HG02852 (cell line): ENCODE results near the gene CD34.

Experiments used
- ATAC-seq: cut with Tn5 transposase; IDR thresholded peaks from one replicate; pipeline ENCODE4 v1.9.1; 2021; ENCODE audit warnings: mild to moderate bottlenecking, moderate library complexity; ENCODE audit not compliant: unreplicated experiment

Gene CD34

DNA sequence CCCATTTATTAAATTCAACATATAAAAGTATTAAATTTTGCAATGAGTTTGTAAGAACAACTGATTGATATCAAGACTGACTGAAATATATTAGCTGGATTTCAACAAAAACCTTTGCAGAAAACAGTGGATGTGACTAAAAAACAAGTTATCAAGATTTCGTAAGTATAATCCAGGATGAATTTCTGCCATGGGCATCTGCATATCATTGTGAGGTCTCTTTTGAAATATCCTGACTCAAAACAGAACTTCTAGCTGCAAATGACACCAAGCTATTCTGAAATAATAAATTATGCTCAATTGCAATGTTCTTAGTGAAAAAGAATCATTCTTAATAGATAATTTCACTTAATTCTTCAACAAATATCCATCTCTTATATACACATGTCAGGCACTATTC, 52.6 kb downstream of the CD34 start:
- ATAC-seq = no peak

DNA sequence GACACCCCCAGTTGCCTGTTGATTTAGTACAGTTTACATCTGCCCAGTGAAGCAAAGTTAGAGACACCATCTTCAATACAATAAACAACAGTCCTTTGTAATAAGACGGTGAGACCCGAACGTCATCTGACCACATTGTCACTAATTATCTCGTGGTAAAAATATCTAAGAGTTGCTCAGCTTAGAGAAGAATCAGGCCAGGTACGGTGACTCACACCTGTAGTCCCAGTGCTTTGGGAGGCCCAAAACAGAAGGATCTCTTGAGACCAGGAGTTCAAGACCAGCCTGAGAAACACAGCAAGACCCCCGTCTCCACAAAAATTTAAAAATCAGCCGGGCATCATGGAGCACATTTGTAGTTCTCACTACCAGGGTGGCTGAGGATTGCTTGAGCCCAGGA, 53.5 kb downstream of the CD34 start:
- no peak for ATAC-seq

DNA sequence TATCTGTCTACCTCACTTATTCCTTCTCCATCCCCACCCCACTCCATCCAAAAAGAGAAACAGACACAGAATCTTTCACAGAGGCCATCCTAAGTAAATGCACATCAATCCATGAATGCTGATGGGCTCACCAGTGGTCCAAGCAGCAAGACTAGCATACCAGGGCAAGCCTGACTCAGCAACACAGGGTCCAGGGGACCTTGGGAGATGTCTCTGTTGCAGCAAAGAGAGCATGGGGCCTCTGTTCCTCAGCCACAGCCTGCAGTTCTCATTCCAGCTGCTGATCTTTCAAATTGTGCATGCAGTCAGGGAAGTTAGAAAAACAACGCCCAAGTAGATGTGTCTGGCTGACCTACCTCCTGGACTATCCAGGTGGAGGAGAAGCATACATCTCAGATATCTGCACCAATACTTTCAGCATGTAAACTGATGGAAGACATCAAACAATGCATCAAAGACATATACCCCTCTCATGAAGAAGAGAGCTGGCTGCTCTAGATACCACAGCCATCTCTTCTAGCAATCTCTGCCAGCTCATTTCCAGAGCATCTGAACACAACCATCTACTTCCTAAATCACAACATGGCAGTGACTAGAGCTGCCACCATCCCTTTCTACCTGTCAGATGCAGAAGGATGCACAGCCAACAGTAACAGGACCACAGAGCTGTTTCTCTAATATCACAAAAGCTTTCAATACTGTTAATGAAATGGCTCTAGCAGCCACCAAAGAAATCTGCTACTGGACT, 54.5 kb downstream of the CD34 start:
- no peak for ATAC-seq

DNA sequence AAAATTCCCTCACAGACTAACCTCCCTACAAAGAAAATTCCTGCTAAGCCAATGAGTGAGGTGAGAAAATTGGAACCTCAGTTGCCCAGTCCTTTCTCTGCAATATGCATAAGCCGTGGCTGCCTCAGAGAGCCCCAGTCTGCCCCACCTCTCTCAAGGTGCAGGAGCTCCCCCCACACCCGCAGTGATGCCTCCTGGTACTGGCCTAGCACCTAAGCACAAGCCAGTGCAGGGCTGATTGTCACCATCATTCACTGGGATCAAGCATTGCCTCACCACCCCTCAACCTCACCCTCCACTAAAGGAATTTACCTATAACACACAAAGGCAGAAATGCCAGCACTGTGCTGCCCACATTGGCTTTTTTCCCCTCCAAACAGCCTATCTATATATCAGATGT, 56.9 kb downstream of the CD34 start:
- ATAC-seq = no peak

DNA sequence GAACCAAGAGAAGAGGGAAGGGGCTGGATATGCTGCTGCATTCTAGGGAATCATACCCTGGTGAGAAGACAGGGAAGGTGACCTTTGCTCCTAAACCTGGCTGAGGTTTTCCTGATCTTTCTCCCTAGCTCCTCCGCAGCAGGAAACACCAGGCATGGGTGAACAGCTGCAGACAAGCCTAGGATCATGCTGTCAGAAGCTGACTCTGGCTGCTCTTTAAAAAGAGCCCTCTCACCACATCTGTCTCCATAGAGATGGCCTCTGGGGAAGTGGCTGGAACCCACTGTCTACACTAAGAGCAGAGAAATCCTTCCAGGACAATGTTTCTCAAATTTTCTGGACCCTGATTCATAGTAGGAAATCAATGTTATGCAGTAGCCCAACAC, 57.6 kb downstream of the CD34 start:
- no peak for ATAC-seq

DNA sequence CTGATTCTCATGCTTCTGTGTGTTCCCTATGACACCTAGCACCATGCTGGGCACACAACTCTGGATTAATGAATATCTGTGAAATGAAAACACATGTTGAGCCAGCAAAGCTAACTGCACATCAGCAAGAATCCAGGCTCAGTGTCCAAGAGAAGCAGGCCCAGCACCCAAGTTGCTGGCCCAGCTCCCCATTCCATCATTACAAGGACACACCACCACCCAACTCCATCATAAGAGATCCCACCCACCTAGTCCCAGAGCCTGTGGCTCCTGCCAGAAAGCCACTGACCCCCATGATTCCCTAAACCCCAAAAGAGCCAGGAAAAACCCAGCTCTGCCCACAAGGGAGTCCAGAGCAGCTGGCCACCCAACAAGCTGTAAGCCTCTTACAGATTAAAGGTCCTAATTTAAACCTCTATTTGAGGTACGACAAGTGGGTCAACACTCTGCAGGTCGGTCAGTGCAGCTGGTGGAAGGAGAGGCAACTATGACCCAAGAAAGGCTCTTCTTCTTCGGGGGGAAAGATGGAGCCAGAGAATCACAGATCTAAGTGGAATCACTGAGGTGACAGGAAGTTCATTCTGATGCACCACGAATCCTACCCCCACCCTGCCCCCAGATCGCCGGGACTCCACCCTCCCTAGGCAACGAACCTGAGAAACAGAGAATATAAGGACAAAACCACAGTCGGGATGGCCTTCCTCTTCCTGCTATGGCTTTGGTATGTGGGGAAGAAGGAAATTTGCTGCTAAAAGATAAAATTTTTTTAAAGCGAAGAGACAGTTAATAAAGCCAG, 58.2 kb downstream of the CD34 start:
- ATAC-seq = no peak

DNA sequence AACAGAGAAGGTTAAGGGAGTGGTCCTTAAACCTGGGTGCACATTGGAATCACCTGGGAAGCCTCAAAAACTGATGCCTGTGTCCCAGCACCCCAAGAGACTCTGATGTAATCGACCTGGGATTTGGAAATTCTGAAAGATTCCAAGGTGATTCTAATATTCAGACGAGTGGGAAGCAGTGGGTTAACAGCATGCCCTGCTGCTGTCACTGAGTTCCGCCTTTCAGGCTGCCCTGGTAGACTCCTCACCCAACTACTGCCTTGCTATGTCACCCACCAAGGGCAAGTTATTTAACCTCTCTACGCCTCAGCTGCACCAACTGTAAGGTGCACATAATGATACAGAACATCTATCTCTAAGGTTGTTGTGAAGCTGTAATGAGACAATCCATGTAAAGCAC, 59.2 kb downstream of the CD34 start:
- no peak for ATAC-seq

DNA sequence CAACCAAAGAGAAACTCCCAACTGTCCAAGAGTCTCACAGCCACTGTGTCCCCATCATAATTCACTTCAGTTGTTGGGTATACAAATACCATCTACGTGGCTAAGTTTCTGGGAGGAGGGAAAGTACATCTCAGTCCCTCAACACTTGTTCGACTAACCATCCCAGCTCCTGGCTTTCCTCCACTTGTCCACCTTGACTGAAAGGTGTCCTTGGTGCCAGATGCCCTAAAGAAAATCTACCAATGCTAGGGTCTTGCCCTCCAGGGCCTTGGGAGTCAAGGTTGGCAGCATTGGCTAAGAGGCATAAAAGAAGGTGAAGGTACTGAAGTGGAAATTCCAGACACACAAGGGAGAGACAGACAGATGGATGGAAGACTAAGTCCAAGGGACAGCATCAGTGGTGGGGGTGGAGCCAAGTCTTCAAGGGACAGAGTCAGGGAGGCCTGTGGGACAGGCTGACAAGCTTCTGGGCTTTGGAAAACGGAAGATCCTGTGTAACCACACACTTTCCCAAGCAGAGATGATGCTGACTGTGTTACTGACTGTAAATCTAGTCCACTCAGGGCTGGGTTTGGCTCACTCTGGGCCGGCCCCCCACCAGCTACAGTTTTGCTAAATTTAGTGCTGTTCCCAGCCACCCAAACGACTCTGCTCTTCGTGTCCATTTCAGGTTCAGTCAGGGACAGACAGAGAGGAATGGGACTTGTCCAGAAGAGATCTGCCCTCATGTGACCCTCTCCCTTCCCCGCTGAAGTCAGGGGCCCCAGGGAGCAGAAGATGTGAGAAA, 60.1 kb downstream of the CD34 start:
- ATAC-seq = no peak

DNA sequence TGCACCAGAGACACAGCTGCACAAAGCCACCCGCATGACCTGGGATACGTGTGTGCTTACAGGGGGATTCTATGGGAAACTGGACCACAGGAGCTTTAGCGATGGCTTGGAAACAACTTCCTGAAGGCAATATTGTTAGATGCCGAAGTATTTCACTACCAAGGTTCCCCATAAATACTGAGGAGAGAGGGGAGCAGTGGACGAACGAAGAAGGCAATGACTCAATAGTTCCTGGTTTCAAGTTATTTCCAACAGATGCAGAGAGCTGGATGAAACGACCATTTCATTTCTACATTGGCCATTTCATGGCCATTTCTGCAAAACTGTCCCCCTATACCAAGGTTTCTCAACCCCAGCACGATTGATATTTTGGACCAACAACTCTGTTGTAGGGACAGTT, 61.3 kb downstream of the CD34 start:
- ATAC-seq = no peak

DNA sequence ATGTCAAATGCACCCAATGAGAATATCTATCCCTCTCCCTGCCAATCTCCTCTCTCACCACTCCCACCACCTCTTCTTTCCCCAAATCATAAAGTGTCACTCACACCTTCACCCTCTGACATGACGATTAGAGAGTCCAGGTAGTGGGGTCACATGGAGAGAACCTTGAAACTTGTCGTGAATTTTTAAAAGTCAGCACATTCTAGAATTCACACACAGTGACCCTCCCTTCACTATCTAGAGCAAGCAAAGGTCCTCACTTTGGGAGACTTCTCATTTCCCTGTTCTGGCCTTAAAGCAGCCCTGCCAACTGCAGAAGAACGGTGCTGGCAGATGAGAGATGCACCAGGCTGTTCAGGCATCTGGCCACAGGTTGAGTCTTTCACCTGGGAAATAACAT, 61.9 kb downstream of the CD34 start:
- no peak for ATAC-seq

DNA sequence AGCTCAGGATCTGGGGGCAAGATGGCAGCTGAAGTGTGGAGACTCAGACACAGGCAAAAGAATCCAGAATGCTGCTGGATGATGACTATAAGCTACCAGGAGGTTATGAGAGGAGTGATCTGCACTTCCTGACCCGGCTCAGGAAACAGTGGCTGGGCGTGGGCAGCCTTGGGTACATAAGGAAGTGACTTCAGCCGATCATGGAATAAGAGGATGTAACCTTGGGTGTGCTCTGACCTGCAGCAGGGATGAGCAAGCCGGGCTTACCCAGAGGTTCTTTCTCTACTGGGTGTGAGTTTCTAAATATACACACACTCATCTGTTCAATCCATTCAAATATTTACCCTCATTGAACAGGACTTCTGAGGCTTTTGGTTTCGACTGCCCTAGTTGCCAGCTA, 62.7 kb downstream of the CD34 start:
- ATAC-seq = no peak

DNA sequence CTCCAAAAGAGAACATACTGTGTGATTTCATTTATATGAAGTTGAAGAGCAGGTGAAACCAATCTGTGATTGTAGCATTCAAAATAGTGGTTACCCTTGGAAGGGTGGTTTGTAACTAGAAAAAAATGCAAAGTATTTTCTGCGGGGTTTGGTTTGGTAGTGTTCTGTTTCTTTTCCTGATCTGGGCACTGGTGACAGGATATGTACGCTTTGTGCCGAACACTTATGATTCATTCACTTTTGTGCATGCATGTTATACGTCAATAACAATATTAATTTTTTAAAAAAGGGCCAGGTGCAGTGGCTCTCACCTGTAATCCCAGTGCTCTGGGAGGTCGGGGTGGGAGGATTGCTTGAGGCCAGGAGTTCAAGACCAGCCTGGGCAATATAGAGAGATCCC, 63.8 kb downstream of the CD34 start:
- ATAC-seq = no peak

DNA sequence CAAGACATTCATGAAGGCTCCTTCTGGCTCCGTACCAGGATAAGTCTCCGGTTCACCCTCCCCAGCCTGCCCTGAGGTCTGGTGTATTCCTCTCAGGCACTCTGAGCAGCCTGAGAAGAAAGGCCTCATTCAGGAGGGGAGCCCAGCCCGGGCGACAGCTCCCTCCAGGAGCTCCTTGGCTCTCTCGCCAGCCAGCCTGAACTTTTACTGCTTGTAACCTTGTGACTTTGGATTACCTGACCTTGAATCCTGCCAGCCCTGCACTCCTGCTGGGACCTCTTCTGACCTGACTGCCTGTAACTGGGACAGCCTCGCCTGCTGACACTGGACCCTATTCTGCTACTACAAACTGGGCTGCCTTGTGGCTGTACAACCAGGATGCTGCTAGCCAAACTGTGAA, 65.8 kb downstream of the CD34 start:
- no peak for ATAC-seq

DNA sequence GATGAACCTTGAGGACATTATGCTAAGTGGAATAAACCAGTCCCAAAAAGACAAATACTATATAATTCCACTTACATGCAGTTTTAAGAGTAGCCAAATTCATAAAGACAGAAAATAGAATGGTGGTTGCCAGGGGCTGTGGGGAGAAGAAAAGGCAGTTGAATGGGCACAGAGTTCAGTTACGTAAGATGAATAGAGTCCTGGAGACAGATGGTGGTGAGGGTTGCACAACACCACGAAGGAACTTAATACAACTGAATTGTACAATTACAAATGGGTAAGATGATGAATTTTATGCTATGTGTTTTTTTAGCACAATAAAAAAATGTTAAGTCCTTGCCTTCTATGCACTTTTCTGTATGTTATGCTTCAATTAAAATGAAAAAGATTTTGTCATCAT, 66.6 kb downstream of the CD34 start:
- no peak for ATAC-seq

DNA sequence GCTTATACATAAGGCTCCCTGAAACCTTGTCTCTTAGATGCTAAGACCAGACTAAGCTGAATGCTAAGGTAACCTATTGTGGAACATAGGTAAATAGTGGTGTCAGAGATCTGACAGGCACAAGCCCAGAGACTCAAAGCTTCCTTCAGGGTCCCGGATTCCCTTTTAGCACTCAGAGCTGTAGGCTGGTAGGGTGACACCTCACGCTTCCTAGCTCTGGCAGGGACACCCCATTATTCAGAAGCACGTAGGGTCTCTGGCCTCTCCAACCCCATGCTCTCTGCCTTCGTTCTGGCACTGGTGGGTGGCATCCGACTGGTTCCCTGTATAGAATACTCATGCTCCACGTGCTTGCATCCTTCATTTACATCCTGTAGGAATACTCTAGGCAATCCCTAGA, 68.4 kb downstream of the CD34 start:
- ATAC-seq = no peak

DNA sequence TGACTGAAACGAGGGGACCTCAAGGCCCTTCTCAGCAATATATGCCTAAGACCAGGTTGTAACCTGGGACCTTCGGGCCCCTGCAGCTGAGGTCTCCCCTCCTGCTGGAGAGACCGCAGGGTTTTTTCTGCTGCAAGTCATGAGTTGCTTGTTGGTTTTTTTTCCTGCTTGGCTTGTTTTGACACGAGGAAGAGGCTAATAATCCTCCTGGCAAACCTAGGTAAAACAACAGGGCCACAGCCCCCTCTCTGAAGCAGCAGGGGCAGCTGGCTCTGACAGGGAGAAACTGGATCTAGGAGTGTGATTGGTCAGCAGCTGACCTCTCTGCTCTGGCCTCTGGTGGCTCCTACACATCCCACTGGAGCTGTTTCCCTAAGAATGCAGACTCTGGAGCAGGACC, 69.0 kb downstream of the CD34 start:
- no peak for ATAC-seq

DNA sequence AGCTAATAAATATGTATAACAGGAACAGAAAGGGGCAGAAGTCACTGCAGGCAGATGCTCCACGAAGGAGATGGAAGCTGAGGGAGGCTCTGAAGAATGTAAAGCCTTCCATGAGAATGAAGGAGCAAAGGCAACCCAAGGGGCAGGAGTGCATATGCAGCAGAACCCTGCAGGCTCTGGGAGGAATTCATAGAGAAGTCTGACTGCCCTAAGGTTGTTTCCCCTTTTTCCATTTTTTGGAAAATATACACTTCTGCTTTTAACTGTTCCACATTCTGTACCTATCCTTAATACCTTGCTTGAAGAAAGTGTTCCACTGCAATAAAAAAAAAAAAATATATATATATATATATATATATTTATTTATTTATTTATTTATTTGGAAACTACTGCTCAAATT, 69.6 kb downstream of the CD34 start:
- no peak for ATAC-seq

DNA sequence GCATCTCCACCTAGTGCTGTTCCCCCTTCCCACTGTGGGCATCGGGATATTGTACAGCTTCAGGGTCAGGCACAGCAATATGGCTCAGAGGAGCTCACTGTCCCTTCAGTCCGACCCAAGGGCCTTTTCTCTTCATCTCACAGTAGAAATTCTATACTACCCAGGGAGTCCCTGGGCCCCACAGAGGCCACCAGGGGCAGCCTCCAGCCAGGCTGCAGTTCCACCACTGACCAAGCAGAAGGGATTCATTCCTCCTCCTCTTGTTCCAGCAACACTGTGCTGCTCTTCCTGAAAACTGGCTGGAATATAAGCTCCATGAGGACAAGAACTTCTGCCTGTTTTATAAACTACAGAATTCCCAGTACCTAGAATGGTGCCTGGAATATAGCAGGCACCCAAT, 70.5 kb downstream of the CD34 start:
- no peak for ATAC-seq

DNA sequence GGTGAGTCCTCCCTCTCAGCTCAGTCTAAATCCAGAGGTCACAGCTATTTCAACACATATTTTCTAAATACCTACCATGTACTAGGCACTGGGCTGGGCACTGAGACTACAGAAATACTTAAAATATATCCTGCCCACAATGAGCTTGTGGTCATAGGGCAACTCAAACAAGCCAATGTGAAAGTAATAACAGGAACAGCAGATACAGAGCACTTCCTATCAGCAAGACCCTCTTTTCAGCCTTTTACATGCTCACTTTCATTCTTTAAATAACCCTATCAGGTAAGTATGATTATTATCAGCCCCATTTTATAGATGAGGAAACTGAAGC, 71.9 kb downstream of the CD34 start:
- ATAC-seq = no peak

DNA sequence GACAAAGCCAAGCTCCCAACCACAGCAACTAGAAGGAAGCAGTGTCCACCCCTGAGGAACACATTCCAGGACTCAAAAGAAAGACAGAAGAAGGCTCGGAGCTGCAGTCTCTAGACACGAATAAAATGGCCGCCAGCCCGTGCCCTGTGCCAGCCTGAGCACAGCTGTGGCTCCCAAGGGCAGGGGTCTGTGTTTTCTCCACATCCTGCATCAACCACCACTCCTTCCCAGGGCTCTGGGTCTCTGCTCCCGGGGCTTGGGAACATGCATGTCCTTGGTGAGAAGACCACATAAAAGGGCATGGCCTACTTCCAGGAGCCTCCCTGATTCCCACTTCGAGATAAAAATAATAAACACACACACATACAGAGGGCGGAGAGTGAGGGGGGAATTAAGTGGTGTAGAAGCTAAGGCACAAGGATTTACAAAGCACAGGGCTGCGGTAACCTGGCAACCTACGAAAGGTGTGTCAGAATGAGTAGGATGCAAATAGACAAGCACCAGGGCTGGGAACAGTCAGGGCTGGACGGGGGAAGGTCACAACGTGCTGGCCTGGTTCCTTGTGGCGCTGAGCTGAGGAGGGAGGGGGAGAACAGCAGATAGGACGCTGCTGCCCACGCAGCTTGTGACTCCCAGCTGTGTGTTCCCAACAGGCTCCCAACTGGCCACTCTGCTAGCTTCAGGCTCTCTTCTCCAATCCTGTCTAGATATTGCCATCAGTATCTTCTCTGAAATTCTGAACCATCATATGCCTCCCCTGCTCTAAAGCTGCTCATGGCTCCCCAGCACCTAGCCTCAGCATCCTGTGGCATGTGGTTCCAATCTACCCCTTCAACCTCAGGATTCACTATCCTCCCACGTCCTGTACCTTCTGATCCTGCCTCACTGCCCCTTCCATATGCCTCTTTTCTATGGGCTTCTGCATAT, 72.5 kb downstream of the CD34 start:
- no peak for ATAC-seq

DNA sequence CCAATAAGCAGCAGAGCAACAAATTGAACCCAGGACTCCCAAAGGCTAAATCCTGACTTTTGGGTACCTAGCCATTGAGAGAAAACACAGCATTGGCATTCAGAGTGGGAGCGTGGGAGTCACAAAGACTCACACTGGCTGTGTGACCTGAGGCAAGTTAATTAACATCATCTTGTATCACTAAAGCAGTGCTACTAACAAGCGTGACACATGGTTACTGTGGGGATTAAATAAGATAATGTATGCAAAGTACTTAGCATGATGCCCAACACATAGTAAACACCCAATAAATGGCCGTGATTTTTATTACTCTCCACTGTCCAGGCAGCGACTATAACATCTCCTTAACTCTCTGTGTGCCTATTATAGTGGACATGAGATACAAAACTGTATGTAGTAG, 73.3 kb downstream of the CD34 start:
- no peak for ATAC-seq
